GM18502 (cell line): ENCODE data around the gene C1orf74.

ENCODE experiments used
- ATAC-seq: cut with Tn5 transposase; IDR thresholded peaks from one replicate; pipeline ENCODE4 v1.9.1; 2021; ENCODE audit warnings: mild to moderate bottlenecking; ENCODE audit not compliant: unreplicated experiment, poor library complexity

C1orf74 gene

DNA sequence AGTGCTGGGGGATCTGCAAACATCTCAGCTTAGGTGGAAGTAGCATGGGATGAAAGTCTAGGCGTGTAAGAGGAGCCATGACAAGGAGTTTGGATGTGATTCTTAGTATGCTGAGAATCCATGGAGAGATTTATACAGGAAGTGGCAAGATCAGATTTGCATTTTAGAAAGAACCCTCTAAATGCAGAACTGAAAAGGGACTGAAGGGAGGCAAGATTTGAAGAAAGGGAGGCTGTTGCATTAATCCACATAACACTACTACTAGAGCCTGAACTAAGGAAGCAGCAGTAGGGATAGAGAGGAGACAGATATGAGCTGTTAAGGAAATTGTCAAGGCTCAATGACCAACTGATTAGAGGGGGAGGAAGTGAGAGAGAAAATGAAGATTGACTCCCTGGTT is 9.8 kb downstream of the C1orf74 start:
- ATAC-seq: peak; percentile 77

DNA sequence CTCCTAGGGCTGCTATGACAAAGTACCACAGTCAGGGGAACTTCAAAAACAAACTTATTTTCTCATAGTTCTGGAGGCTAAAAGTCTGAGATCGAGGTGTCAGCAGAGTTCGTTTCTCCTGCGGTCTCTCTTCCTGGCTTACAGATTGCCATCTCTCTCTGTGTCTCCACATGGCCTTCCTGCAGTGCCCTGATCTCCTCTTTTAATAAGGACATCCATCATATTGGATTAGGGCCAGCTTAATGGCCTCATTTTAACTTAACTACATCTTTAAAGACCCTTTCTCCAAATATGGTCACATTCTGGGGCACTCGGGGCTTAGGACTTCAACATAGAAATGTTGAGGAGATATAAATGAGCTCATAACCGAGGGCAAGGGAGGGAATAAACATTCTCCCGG is 12.2 kb downstream of the C1orf74 start:
- ATAC-seq: no peak

DNA sequence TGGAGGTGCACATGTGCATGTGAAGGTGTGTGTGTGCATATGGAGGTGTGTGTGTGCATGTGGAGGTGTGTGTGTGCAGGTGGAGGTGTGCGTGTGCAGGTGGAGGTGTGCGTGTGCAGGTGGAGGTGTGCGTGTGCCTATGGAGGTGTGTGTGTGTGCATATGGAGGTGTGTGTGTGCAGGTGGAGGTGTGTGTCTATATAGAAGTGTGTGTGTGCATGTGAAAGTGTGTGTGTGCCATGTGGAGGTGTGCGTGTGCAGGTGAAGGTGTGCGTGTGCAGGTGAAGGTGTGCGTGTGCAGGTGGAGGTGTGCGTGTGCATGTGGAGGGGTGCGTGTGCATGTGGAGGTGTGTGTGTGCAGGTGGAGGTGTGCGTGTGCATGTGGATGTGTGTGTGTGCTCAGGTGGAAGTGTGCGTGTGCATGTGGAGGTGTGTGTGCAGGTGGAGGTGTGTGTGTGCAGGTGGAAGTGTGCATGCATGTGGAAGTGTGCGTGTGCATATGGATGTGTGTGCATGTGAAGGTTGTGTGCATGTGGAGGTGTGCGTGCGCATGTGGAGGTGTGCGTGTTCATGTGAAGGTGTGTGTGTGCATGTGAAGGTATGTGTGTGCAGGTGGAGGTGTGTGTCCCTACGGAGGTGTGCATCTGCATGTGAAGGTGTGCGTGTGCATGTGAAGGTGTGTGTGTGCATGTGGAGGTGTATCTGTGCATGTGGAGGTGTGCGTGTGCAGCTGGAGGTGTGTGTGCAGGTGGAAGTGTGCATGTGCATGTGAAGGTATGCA is 13.5 kb downstream of the C1orf74 start:
- ATAC-seq: no peak

DNA sequence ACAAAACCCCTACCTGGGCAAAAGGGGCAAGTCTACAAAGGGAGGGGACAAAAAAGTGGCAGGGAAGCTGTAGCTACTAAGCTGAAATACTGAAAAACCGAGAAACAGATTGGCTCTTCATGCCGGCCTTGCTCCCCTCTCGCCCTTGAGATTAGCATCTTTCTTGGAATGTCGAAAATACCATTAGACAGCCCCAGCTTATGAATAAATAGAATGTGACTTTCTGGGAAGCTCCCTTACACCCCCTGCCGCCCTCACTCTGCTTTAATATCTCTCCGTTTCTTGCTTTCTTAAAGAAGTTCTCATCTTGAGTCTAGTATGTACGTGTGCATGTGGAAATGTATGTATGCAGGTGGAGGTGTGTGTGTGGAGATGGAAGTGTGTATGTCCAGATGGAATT is 14.4 kb downstream of the C1orf74 start:
- no peak for ATAC-seq

DNA sequence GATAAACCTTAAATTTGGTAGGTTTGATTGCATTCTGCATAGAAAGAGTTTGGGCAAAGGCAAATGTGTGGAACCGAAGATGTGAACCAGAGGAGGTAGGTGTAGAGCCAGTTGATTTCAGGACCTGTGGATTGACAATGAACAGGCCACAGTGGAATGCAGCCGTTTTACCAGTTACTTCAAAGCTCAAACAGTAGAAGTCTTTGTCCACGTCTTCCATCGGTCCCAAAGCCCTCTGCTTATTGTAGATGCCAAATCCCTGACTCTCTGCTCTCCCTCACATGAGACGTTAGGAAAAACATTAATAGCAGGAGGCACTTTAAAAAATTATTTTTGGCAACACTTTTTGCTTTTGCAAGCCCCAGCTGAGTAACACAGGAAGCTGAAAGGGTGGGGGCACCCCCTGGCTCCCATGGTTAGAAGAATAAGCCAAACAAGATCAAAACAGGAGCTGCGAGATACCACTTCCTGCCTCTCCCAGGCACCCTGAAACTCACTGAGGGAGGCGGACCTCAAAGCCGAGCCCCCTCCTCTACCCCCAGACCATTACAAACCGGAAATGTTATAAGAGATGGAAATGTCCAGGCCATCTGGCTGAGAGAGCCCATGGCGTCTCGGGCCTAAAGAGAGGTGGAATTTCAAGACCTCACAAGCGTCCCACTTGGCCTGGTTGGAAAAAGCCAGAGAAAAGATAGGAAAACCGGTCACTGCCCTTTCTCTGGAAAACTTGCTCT is 15.0 kb downstream of the C1orf74 start:
- ATAC-seq: peak; percentile 79

DNA sequence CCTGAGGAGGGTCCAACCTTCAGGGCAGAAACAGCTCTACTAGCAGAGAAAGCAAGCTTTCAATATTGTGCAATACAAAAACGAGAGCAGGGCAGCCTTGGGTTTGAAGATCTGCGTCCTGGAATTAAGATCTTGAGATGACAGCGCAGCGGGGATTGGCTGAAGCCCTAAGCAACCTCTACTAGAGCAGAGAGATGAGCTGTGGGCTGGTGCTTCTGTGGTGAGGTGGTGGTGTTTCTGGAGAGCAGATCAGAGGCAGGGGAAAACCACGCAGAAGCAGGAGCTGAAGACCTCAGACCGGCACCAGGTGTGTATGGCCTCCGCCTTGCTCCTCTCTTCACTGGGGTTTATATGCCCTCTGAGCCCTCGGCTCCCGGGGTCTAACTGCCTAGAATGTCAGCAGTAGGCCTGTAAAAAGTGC is 16.0 kb downstream of the C1orf74 start:
- ATAC-seq: peak; percentile 83

DNA sequence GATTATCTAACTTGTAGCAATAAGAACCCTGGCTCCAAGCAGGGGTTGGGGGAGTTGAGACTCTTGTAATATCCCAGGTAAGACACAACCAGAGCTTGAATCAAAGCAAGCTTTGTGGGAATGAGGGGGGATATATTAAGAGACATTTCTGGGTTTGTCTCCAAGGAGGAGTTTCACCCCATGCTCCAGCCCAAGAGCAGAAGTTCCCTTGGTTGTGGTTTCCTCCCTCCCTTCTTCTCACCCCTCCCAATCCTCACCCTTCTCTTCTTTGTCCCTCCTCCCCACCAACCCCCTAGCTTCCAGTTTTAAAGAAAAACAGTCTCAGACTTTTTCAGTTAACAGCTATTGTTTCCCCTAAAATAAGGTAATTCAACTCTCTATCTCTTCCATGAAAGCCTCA is 16.7 kb downstream of the C1orf74 start:
- no peak for ATAC-seq

DNA sequence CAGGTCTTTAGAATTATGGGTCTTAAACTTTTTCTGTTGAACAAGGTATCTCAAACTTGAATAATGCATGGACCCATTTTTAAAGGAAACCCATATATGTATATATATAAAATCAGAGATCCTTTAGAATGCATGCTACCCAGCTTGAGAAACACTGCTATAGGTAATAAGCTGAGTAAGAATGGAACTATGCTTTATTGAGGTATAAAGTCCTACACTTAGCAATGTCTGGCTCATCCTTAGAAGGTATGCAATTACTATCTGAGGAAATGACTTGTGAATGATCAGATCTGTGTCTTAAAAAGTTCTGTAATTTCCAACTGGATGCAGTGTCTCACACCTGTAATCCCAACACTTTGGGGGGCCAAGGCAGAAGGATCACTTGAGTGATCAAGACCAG is 17.3 kb downstream of the C1orf74 start:
- ATAC-seq: no peak

DNA sequence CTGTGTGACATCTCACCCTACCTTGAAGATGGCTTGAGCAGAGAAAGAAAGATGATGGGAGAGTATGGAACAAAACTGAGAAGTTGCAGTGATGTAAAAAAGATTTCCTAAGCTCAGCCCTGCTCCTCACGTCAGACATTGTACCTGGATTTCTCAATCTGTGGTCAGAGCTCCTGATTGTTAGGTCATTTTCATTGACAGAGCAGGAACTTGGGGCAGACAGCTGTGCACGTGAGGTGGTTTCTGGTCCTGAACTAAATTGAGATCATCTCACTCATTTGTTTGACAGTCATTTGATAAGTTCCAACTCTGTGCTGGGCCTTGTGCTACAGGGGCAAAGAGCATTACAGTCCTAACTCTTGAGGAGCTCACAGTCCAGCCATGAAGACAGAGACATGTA is 18.3 kb downstream of the C1orf74 start:
- ATAC-seq: no peak

DNA sequence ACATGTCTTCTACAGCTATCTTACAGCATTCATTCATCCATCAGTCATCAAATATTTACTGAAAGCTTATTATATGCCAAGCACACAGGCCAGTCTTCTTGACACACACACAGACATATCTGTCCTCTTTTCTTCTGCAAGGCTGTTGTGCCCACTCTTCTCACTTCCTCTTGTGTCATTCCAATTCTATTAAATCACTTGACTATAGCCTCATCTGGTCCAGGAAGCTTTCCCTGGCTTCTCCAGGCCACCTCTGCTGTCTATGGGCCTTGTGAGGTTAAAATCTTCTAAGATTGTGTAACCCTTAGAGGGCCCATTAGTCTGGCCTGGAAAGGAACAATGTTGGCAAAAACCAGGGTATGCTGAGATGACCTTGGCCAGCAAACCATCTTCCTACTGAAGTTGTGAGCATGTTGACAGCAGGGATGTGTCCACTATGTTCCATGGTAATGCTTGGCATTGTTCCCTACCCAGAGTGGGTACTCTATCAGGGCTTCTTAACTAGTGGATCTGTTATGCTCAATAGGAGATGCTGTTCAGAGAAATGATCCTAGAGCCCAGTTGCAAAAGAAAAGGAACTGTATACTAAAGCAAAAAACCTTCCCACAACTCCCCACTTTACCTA is 23.2 kb downstream of the C1orf74 start:
- no peak for ATAC-seq

DNA sequence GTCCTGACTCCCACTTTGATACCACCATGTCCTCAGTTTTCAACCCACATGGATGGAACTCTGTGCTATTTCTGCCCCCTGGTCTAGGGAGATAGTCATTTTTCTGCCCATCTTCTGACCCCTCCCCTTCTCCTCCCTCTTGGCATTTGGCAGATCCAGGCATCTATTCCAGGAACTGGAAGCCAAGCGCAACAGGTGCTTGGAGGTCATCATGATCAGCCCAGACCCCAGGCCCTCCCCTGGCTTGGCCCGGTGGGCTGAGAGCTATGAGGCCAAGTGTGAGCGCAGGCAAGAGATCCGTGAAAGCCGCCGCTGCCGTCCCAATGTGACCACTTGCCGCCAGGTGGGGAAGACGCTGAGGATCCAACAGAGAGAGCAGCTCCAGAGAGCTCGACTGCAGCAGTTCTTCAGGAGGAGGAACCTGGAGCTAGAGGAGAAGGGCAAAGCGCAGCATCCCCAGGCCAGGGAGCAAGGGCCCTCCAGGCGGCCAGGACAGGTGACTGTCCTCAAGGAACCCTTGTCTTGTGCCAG is 24.5 kb downstream of the C1orf74 start:
- no peak for ATAC-seq

DNA sequence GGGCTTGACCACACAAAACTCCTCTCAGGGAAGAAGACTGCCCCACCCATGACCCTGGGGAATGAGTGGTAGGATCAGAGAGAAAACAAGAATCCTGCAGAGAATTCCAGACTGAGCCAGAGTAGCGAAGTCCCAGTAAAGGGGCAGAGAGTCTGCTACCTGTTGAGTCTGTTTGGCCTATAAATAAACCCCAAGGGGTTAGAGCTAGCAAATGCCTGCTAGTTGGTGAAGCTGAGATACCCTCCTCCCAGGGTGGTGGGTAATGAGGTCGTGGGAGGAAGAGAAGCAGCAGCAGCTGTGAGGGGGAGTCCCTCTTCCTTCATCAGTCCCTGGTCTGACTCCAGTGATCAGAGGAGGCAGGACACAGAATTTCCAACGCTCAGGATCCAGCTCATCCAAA is 26.0 kb downstream of the C1orf74 start:
- no peak for ATAC-seq

DNA sequence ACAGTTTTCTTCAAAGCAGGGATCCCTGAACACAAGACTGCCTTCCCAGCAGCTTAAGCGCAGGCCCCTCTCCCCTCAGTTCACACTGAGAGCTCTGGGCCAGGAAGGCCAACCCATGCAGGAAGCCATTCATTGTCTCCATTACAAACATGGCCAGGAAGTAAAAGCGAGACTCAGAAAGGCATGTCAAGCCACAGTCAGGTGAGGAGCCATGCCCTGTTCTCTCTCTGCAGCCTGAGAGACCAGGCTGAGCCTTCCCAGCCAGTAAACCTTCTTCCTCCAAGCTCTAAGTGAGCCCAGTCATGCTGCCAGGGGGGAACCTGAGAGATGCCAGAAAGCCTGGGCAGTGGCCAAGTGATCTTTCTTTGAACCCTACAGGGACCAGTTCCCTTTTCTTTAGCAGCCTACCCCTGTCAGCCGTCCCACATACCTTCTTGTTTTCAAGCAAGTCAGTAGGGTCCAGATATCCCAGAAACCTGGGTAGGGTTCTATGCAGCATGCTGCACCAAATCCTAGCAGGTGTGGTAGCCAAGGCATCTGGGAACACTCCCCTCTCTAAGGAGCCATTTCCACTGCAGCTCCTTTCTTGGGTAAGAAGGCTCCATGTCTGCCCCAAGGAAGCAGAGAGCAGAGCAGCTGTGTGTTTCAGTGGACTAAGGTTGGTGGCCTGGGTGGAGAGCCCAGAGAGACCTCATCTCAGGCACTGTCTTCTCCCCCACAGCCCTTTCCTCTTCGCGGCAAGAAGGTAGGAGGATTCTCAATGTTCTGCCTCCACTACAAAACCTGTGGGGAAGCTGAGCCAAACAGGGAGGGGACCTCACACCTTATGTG is 27.5 kb downstream of the C1orf74 start:
- ATAC-seq: peak; percentile 46

DNA sequence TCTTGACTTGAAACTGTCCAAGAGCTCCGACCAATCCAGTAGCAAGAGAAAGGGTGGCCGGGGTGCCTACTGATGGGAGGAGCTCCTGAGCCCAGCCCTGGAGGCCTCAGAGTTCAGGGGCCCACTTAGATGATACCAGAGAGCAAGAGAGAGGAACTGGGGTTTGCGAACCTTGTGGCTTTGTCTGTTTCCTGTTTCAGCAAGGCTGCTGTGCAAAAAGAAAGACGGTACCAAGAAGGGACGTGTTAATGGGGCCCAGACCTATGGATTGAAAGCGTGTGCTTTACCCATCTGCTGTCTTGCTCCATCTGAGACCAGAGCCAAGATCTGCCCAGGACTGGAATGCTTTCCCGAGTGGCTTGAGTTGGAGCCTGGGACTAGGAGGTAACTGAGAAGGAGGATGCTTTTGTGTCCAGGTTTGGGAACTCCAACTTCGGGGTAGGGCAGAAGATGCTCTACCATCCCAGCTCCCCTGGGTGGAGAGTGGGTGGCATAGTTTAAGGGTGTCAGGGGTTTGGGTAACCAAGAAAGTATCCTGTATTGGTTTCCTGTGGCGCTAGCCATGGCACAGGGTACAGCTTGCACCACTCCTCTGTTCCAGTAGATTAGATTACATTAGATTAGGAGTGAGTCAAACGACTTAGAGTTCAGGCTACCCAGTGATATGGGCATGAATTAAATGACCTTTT is 28.3 kb downstream of the C1orf74 start, which contains the start of gene TRAF3IP3:
Gene TRAF3IP3 (plus strand): TSS at position 128 of the 689 bp plus-strand sequence. CDS start 3,987 bp downstream, outside the sequence.
- peak; percentile 77 for ATAC-seq

DNA sequence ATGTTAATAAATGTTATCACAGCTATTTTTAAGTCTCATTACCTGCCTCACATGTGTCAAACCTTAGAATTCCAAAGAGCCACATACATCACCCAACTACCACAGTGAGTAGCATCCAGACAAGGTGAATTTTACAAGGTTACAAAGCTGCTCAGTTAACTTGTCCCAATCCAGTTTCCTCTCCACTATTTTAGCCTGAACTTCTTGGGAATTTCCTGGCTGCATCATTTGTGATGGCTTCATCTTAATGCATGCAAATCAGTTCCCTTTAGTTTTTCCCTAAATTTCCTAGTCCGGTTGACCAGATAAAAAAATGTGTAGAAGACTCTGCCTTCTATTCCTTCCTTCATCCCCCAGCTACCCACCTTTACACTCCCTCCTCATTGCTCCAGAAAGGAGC is 29.1 kb downstream of the C1orf74 start:
- no peak for ATAC-seq

DNA sequence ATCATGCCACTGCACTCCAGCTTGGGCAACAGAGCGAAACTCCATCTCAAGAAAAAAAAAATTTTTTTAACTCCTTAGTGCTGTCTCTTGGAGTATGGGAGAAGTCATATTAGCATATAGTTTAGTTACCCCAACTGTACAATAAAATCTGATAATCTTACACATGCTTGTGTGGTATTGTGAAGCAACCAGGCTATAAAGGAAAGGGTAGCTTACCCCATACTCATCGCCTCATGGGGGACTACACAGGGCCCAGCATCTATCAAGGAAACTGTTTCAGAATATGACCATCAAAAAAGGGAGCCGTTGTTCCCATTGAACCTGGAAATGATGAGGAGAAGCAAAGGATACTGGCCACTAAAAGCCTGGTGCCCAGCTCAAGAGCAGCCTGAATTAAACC is 31.5 kb downstream of the C1orf74 start:
- no peak for ATAC-seq

DNA sequence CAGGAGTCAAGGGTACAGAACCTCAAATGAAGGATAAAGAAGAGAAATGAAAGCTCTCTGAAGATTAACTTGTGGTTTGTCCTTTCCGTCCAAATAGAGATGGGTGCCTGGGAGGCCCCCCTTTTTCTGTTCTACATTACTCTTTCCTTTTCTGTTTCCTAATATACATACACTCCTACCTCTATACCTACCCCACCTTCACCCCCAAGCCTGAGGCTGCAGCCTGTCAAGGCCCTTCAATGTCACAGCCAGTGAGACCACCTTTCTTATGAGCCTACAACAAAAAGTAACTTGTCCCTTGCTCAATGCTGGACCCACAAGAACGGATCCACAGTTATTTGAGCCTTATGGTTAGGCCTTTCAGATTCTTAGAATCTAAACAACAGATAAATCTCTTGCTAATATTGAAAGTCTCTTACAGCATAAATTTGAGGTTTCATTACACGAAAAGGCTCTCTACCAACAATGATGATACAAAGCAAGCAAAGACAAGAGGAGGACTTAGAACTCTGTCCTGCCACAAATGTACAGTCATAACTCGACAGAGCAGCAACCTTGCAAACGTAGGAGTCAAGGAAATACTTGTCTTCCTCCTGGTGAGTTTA is 32.6 kb downstream of the C1orf74 start:
- ATAC-seq: peak; percentile 53

DNA sequence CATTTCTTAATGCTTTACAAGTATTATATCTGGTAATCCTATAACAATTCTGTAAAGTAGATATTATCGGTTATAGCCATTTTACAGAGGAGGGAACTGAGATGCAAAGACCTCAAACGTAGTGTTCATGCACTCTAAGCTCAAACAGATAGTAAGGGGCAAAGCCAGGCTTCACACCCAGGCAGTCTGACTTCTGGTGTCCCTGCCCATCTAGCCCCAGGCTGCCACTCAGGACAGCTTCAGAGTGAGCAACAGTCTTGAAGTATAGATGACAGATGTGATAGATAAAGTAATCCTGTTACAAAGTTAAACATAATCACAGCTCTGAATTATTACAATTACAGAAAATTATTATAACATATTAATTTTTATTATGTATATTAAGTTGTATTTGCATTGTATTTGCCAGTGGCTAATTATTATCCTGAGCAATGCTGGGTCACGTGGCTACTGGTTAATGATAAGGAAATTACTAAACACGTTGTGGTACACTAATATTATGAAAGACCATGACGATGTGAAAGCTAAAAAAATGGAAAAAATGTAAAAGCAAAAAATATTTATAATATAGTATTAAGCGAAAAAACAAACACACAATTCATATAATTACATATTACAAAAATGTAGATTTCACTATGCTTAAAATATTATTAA is 34.6 kb downstream of the C1orf74 start:
- no peak for ATAC-seq

DNA sequence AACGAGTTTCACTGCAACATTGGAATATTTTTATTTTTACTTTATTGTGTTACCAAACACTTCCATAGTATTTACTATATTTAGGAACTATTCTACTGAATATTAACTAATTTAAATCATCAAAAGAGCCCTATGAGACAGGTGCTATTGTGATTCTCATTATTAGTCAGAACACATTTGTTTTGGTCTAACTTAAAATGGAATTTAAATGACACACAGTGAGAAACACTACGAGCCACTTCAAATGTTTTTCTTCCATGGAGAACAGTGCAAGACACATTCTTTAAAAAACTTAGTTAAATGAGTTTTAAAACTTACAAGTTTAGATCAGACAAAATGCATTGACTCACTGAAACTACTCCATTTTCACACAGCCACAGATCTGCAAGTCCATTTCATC is 35.2 kb downstream of the C1orf74 start:
- no peak for ATAC-seq
